ENCODE data around the gene SLC18A2. TPM values are rescaled to one million over a fixed set of nuclear protein-coding genes. Genes with fewer than 3 reads are reported as not detected.
"Not testable (repeated sequence)": the region's sequence is repeated elsewhere in the genome, so short reads cannot be mapped to it uniquely, and the experiment has no call there.

SLC18A2 gene
- total and polyA plus RNA-seq, 9 donors = 0.20 to 0.93 (median 0.34) TPM

DNA sequence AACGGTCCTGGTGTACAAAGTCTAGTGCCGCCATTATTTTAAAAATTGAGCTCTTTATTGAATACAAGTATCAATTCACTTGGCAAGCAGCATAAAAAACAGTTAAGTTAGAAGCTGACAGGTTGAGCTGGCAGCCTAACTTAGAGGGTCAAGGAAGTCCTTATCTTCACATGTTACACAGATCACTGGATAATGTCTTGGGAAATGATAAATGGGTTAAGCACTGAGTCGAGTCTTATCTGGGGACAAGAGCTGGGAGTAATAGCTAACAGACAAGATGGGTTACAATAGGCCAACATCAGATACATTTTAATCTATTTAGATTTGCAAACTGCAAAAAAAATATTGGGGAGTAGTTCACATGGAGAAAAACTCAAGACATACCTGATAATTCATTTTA, 34.2 kb downstream of the SLC18A2 start:
- Histone ChIP-seq H3K36me3 (ENCODE audit: control insufficient read depth, insufficient read depth, low read length) (no peaks in the 10 kb centered on the region), H3K27ac (ENCODE audit: low read length) (no peak overlapping the region), H3K4me1 (ENCODE audit: control insufficient read depth, insufficient read depth, low read length) (no peaks in the 10 kb centered on the region), H3K9me3 (replicated peaks; ENCODE audit: control insufficient read depth, low read depth, low read length) (no peaks in the 10 kb centered on the region), H3K27me3 (ENCODE audit: control insufficient read depth, insufficient read depth, low read length) (no peaks in the 10 kb centered on the region), H3K4me3 (ENCODE audit: low read length) (no peak overlapping the region)
- no CpG with 5 or more reads among the region's 3 CpGs for WGBS (ENCODE audit: insufficient coverage)
- no peak for DNase-seq

DNA sequence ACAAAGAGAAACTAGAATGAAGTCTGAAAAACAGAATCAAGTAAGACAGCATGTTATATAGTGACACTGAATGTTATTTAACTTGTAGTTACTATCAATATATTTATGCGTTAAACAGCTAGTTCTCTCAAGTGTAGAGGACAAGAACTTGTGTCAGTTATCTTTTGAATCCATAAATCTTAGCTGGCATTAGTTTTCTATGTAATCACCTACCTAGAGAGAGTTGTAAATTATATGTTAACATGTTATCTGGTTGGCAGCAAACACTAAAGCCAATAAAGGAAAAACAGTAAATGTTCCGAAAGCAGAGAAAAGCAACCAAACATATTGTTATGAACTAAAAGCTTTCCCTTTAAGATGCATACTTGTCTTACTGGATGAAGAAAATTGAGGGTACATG, 36.8 kb downstream of the SLC18A2 start:
- Histone ChIP-seq H3K27me3 (ENCODE audit: control insufficient read depth, insufficient read depth, low read length) (no peaks in the 10 kb centered on the region), H3K27ac (ENCODE audit: low read length) (no peak overlapping the region), H3K9me3 (replicated peaks; ENCODE audit: control insufficient read depth, low read depth, low read length) (no peaks in the 10 kb centered on the region), H3K4me1 (ENCODE audit: control insufficient read depth, insufficient read depth, low read length) (no peaks in the 10 kb centered on the region), H3K36me3 (ENCODE audit: control insufficient read depth, insufficient read depth, low read length) (no peaks in the 10 kb centered on the region), H3K4me3 (ENCODE audit: low read length) (no peak overlapping the region)
- DNase-seq = no peak
- WGBS (ENCODE audit: insufficient coverage) = no CpG with 5 or more reads among the region's 2 CpGs

- no peaks in the 10 kb centered on the region for H3K9me3 ChIP-seq (replicated peaks; ENCODE audit: control insufficient read depth, low read depth, low read length)
- H3K4me3 ChIP-seq (ENCODE audit: low read length) = no peak overlapping the region
- no peak for DNase-seq
- 91% methylated on average over 10 of the region's 12 CpGs for WGBS (ENCODE audit: insufficient coverage)
- no peaks in the 10 kb centered on the region for H3K27me3 ChIP-seq (ENCODE audit: control insufficient read depth, insufficient read depth, low read length)
- H3K36me3 ChIP-seq (ENCODE audit: control insufficient read depth, insufficient read depth, low read length) = peaks cover 17% of the 10 kb centered on the region
- H3K4me1 ChIP-seq (ENCODE audit: control insufficient read depth, insufficient read depth, low read length) = no peaks in the 10 kb centered on the region
- no peak overlapping the region for H3K27ac ChIP-seq (ENCODE audit: low read length)
Observed at GRCh38 chr10:117284716-117285494, 44.0 kb downstream of the SLC18A2 start.

- not testable (repeated sequence) for H3K4me1 ChIP-seq (ENCODE audit: control insufficient read depth, insufficient read depth, low read length); DNase-seq; H3K27me3 ChIP-seq (ENCODE audit: control insufficient read depth, insufficient read depth, low read length); H3K9me3 ChIP-seq (replicated peaks; ENCODE audit: control insufficient read depth, low read depth, low read length); H3K27ac ChIP-seq (ENCODE audit: low read length); H3K4me3 ChIP-seq (ENCODE audit: low read length); H3K36me3 ChIP-seq (ENCODE audit: control insufficient read depth, insufficient read depth, low read length)
- WGBS (ENCODE audit: insufficient coverage) = 100% methylated on average over 1 of the region's 10 CpGs
Observed at GRCh38 chr10:117290872-117291271, 50.0 kb downstream of the SLC18A2 start.

DNA sequence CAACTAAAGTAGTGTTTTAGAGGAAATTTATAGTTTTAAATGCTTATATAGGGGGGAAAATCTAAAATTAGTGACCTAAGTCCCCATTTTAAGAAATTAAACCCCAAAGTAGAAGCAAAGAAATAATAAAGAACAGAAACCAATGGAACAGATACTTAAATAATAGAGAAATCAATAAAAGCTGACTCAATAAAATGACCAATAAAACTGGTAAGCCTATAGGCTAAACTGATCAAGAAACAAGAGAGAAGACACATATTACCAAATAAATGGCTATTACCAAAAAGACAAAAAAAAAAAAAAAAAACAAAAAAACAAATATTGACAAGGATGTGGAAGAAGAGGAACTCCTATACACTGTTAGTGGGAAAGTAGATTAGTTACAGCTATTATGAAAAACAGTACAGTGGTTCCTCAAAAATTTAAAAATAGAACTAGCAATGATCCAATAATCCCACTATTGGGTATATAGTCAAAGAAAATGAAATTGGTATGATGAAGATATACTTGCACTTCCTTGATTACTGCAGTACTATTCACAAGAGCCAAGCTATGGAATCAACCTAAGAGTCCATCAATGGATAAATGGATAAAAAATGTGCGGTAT, 53.2 kb downstream of the SLC18A2 start:
- no peaks in the 10 kb centered on the region for H3K27me3 ChIP-seq (ENCODE audit: control insufficient read depth, insufficient read depth, low read length)
- WGBS (ENCODE audit: insufficient coverage) = no CpG with 5 or more reads among the region's 1 CpG

DNA sequence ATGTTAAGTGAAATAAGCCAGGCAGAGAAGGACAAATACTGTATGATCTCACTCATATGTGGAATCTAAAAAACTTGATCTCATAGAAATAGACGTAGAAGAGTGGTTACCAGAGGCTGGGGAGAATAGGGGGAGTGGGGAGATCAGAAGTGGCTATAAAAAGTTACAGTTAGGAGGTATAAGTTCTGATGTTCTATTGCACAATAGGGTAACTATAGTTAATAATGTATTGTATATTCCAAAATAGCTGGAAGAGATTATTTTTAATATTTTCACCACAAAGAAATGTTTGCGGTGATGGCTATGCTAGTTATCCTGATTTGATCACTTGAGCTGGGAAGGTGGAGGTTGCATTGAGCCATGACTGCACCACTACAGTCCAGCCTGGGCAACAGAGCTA, 53.8 kb downstream of the SLC18A2 start:
- no peak for DNase-seq
- H3K4me1 ChIP-seq (ENCODE audit: control insufficient read depth, insufficient read depth, low read length) = no peaks in the 10 kb centered on the region
- no peaks in the 10 kb centered on the region for H3K27me3 ChIP-seq (ENCODE audit: control insufficient read depth, insufficient read depth, low read length)
- WGBS (ENCODE audit: insufficient coverage) = 80% methylated on average over 1 of the region's 2 CpGs
- no peaks in the 10 kb centered on the region for H3K36me3 ChIP-seq (ENCODE audit: control insufficient read depth, insufficient read depth, low read length)
- no peaks in the 10 kb centered on the region for H3K9me3 ChIP-seq (replicated peaks; ENCODE audit: control insufficient read depth, low read depth, low read length)
- no peak overlapping the region for H3K4me3 ChIP-seq (ENCODE audit: low read length)
- no peak overlapping the region for H3K27ac ChIP-seq (ENCODE audit: low read length)

More for the DNA sequence above, 53.2 kb downstream of the SLC18A2 start:
- Histone ChIP-seq H3K4me3 (ENCODE audit: low read length) (no peak overlapping the region), H3K36me3 (ENCODE audit: control insufficient read depth, insufficient read depth, low read length) (peaks cover 3% of the 10 kb centered on the region), H3K4me1 (ENCODE audit: control insufficient read depth, insufficient read depth, low read length) (no peaks in the 10 kb centered on the region), H3K9me3 (replicated peaks; ENCODE audit: control insufficient read depth, low read depth, low read length) (no peaks in the 10 kb centered on the region), H3K27ac (ENCODE audit: low read length) (no peak overlapping the region)
- no peak for DNase-seq

DNA sequence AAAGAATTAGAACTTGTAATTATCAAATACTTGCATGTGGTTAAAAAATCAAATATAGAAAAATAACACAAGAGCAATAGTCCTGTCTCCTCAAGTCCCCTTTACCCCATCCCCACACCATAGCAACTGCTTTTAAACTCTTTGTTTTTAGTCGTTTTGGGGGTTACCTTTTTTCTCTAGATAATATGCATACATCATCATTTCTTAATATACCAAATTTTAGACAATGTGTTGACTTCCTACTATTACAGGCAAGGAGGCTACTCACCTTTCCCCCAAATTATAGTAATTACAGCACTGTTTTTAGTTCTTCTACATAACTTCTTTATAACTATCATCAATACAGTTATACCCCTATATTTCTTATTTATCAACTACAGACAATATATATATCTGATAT, 57.3 kb downstream of the SLC18A2 start:
- no peaks in the 10 kb centered on the region for H3K4me1 ChIP-seq (ENCODE audit: control insufficient read depth, insufficient read depth, low read length)
- no peaks in the 10 kb centered on the region for H3K27me3 ChIP-seq (ENCODE audit: control insufficient read depth, insufficient read depth, low read length)
- no peaks in the 10 kb centered on the region for H3K36me3 ChIP-seq (ENCODE audit: control insufficient read depth, insufficient read depth, low read length)
- WGBS (ENCODE audit: insufficient coverage) = no CpG with 5 or more reads among the region's 1 CpG
- H3K4me3 ChIP-seq (ENCODE audit: low read length) = no peak overlapping the region
- H3K9me3 ChIP-seq (replicated peaks; ENCODE audit: control insufficient read depth, low read depth, low read length) = no peaks in the 10 kb centered on the region
- no peak for DNase-seq
- no peak overlapping the region for H3K27ac ChIP-seq (ENCODE audit: low read length)

- no peaks in the 10 kb centered on the region for H3K4me1 ChIP-seq (ENCODE audit: control insufficient read depth, insufficient read depth, low read length)
- H3K9me3 ChIP-seq (replicated peaks; ENCODE audit: control insufficient read depth, low read depth, low read length) = peaks cover 6% of the 10 kb centered on the region
- H3K36me3 ChIP-seq (ENCODE audit: control insufficient read depth, insufficient read depth, low read length) = no peaks in the 10 kb centered on the region
- H3K27ac ChIP-seq (ENCODE audit: low read length) = no peak overlapping the region
- no peaks in the 10 kb centered on the region for H3K27me3 ChIP-seq (ENCODE audit: control insufficient read depth, insufficient read depth, low read length)
- no peak for DNase-seq
- no peak overlapping the region for H3K4me3 ChIP-seq (ENCODE audit: low read length)
Observed at GRCh38 chr10:117299435-117299834, 58.5 kb downstream of the SLC18A2 start.

- H3K27me3 ChIP-seq (ENCODE audit: control insufficient read depth, insufficient read depth, low read length) = no peaks in the 10 kb centered on the region
- no peak overlapping the region for H3K4me3 ChIP-seq (ENCODE audit: low read length)
- no peak overlapping the region for H3K27ac ChIP-seq (ENCODE audit: low read length)
- H3K9me3 ChIP-seq (replicated peaks; ENCODE audit: control insufficient read depth, low read depth, low read length) = peaks cover 6% of the 10 kb centered on the region
- WGBS (ENCODE audit: insufficient coverage) = 100% methylated on average over 1 of the region's 1 CpG
- no peaks in the 10 kb centered on the region for H3K4me1 ChIP-seq (ENCODE audit: control insufficient read depth, insufficient read depth, low read length)
- no peak for DNase-seq
- H3K36me3 ChIP-seq (ENCODE audit: control insufficient read depth, insufficient read depth, low read length) = peaks cover 3% of the 10 kb centered on the region
Observed at GRCh38 chr10:117300671-117301070, 59.8 kb downstream of the SLC18A2 start.

DNA sequence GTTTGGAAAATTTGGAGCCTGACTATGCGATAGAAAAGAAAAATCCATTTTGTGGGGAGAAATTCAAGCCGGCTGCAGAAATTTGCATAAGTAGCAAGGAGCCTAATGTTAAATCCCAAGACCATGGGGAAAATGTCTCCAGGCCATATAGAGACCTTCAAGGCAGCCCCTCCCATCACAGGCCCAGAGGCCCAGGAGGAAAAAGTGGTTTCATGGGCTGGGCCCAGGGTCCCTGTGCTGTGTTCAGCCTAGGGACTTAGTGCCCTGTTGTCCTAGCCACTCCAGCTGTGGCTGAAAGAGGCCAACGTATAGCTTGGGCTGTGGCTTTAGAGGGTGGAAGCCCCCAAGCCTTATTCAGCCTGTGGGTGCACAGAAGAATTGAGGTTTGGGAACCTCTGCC, 62.5 kb downstream of the SLC18A2 start:
- H3K27ac ChIP-seq (ENCODE audit: low read length); H3K4me1 ChIP-seq (ENCODE audit: control insufficient read depth, insufficient read depth, low read length); DNase-seq; H3K9me3 ChIP-seq (replicated peaks; ENCODE audit: control insufficient read depth, low read depth, low read length); H3K4me3 ChIP-seq (ENCODE audit: low read length); H3K36me3 ChIP-seq (ENCODE audit: control insufficient read depth, insufficient read depth, low read length); H3K27me3 ChIP-seq (ENCODE audit: control insufficient read depth, insufficient read depth, low read length): not testable (repeated sequence)
- WGBS (ENCODE audit: insufficient coverage) = 100% methylated on average over 2 of the region's 3 CpGs
